Hepatocyte (in vitro differentiated cells): Measurements from ENCODE around the gene NRIP1. TPM values are rescaled to one million over a fixed set of nuclear protein-coding genes. Genes with fewer than 3 reads are reported as not detected.
A peak's percentile ranks its signal among the peaks of the same experiment; 100 is the strongest.

Source experiments
- DNase-seq: peaks from one replicate; pipeline ENCODE4 v3.0.0-alpha.2; 2016; ENCODE audit warnings: low spot score
- H2AFZ ChIP-seq: fragments of 200-600 bp; sonication (generic); 2 replicates; pipeline ENCODE4 v1.6.0; 2016; ENCODE audit warnings: antibody characterized with exemption, mild to moderate bottlenecking
- H3K27ac ChIP-seq: fragments of 200-600 bp; sonication (generic); 2 replicates; pipeline ENCODE4 v1.5.1; 2016; ENCODE audit warnings: mild to moderate bottlenecking
- H3K27me3 ChIP-seq: fragments of 200-600 bp; sonication (generic); 2 replicates; pipeline ENCODE4 v1.6.1; 2016
- H3K36me3 ChIP-seq: fragments of 200-600 bp; sonication (generic); replicated peaks from 2 replicates; pipeline ENCODE4 v1.5.1; 2016; ENCODE audit warnings: low read depth; ENCODE audit not compliant: insufficient read depth
- H3K4me1 ChIP-seq: fragments of 200-600 bp; sonication (generic); 2 replicates; pipeline ENCODE4 v1.5.1; 2016; ENCODE audit warnings: mild to moderate bottlenecking, moderate library complexity; ENCODE audit not compliant: insufficient read depth
- H3K4me2 ChIP-seq: fragments of 200-600 bp; sonication (generic); 2 replicates; pipeline ENCODE4 v1.6.0; 2016
- H3K4me3 ChIP-seq: fragments of 200-600 bp; sonication (generic); 2 replicates; pipeline ENCODE4 v1.5.1; 2016; ENCODE audit warnings: mild to moderate bottlenecking
- H3K79me2 ChIP-seq: fragments of 200-600 bp; sonication (generic); 2 replicates; pipeline ENCODE4 v1.6.0; 2017; ENCODE audit warnings: mild to moderate bottlenecking
- H3K9me2 ChIP-seq: fragments of 200-600 bp; sonication (generic); replicated peaks from 2 replicates; pipeline ENCODE4 v1.6.0; 2017; ENCODE audit warnings: mild to moderate bottlenecking; ENCODE audit not compliant: insufficient read depth
- H3K9me3 ChIP-seq: fragments of 200-600 bp; sonication (generic); 2 replicates; pipeline ENCODE4 v1.5.1; 2016; ENCODE audit warnings: low read depth, mild to moderate bottlenecking
- H4K20me1 ChIP-seq: fragments of 200-600 bp; sonication (generic); 2 replicates; pipeline ENCODE4 v1.6.0; 2016; ENCODE audit warnings: mild to moderate bottlenecking; ENCODE audit not compliant: insufficient read depth, poor library complexity, severe bottlenecking
- EZH2 ChIP-seq: fragments of 200-600 bp; sonication (generic); IDR thresholded peaks from 2 replicates; pipeline ENCODE4 v1.6.1; 2016; ENCODE audit warnings: antibody characterized with exemption, mild to moderate bottlenecking, borderline replicate concordance
- EZH2phosphoT487 ChIP-seq: fragments of 200-600 bp; sonication (generic); IDR thresholded peaks from one replicate; pipeline ENCODE4 v1.6.1; 2018; ENCODE audit warnings: antibody characterized with exemption, mild to moderate bottlenecking, low read depth, moderate library complexity; ENCODE audit not compliant: unreplicated experiment, severe bottlenecking
- WGBS: methylation state at CpG from one replicate; pipeline ENCODE4 v1.1.6; 2016; ENCODE audit warnings: low lambda C conversion rate; ENCODE audit errors: missing lambda C conversion rate; 5-methylcytosine and 5-hydroxymethylcytosine counted together
- polyA plus RNA-seq: library from polyadenylated mRNA; unstranded; fragments of >200 nt; fragmentation: Nextera tagmentation; extraction: Ambion mirVana; gene quantifications from 2 replicates; pipeline ENCODE4 v1.2.1, GENCODE V29; 2016
- total RNA-seq: library from RNA; depleted of rRNA; stranded (reverse); fragments of >200 nt; gene quantifications from 2 replicates; pipeline ENCODE4 v1.2.3, GENCODE V29; 2014
- TF ChIP-seq, protein P1 (sequence below): fragments of 200-600 bp; sonication (generic); IDR thresholded peaks from 2 replicates; pipeline ENCODE4 v1.5.1; 2016; ENCODE audit warnings: antibody characterized with exemption, mild to moderate bottlenecking; ENCODE audit not compliant: poor library complexity

NRIP1 gene
- total and polyA plus RNA-seq, 2 experiments from 2014 or later, result 11.5 to 62.4 TPM

DNA sequence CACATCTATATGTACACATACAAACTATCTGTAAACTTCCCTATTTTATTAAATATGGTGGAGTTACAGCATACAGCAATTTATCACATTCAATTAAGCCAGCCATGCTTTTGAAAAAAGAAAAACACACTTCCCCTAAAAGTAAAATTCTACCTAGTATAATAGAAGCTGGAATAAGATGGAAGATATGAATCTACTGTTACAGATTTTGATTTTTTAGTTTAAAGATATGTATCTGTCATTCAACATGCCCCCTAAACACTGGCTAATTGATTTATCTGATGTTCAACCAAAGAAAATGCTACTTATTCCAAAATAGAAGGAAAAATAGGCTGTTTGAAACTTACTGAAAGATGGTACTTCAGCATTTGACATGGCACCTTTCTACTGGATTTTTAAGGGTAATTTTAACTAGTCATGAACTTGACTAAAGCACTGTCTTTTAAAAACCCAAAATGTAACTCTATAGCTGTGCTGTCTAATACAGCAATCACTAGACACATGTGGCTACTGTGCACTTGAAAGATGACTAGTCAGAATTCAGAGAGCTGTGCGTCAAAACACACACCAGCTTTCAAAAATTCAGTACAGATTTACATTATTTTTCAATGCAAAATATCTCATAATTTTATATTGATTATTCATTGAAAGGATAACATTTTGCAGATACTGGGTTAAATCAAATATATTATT, 25.0 kb downstream of the NRIP1 start:
- Histone ChIP-seq H3K9me2 (no peaks in the 10 kb centered on the region), H3K4me3 (no peak overlapping the region), H3K27ac (no peak overlapping the region), H2AFZ (no peak overlapping the region), H3K27me3 (no peaks in the 10 kb centered on the region), H4K20me1 (peaks cover 29% of the 10 kb centered on the region), H3K9me3 (no peaks in the 10 kb centered on the region), H3K4me1 (peaks cover 5% of the 10 kb centered on the region), H3K4me2 (no peak overlapping the region), H3K36me3 (no peaks in the 10 kb centered on the region), H3K79me2 (peaks cover 95% of the 10 kb centered on the region)
- TF ChIP-seq EZH2phosphoT487, result no peak
- TF ChIP-seq EZH2, result no peak
- TF ChIP-seq, protein P1, sequence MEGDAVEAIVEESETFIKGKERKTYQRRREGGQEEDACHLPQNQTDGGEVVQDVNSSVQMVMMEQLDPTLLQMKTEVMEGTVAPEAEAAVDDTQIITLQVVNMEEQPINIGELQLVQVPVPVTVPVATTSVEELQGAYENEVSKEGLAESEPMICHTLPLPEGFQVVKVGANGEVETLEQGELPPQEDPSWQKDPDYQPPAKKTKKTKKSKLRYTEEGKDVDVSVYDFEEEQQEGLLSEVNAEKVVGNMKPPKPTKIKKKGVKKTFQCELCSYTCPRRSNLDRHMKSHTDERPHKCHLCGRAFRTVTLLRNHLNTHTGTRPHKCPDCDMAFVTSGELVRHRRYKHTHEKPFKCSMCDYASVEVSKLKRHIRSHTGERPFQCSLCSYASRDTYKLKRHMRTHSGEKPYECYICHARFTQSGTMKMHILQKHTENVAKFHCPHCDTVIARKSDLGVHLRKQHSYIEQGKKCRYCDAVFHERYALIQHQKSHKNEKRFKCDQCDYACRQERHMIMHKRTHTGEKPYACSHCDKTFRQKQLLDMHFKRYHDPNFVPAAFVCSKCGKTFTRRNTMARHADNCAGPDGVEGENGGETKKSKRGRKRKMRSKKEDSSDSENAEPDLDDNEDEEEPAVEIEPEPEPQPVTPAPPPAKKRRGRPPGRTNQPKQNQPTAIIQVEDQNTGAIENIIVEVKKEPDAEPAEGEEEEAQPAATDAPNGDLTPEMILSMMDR, result no peak
- DNase-seq, result no peak
- WGBS, result 96% methylated on average over 1 of the region's 1 CpG

DNA sequence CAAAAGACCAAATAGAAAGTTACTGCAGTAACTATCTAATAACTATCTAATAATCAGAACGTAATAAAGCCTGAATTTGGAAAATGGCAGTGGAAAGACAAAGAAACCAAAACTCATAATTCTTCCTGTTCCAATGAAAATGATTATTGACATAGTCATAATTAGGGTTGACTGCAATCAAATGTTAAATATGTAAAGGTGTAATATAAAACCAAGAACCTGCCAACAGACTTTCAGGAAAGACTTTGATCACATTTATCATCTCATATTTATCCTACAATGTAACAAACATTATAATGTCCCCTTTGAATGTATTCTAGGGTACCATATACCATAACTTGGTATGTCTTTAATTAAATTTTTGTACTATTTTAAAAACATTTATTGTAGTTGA, 26.9 kb downstream of the NRIP1 start:
- H2AFZ ChIP-seq, result no peak overlapping the region
- no peak for DNase-seq
- peaks cover 18% of the 10 kb centered on the region for H3K4me1 ChIP-seq
- peaks cover 33% of the 10 kb centered on the region for H4K20me1 ChIP-seq
- WGBS, result 83% methylated on average over 1 of the region's 1 CpG
- no peaks in the 10 kb centered on the region for H3K36me3 ChIP-seq
- no peaks in the 10 kb centered on the region for H3K9me2 ChIP-seq
- H3K4me3 ChIP-seq, result no peak overlapping the region
- H3K79me2 ChIP-seq, result peaks cover 95% of the 10 kb centered on the region
- TF ChIP-seq EZH2, result no peak
- TF ChIP-seq, protein P1, result no peak
- TF ChIP-seq EZH2phosphoT487, result no peak
- no peak overlapping the region for H3K27ac ChIP-seq
- no peaks in the 10 kb centered on the region for H3K27me3 ChIP-seq
- no peaks in the 10 kb centered on the region for H3K9me3 ChIP-seq
- no peak overlapping the region for H3K4me2 ChIP-seq

DNA sequence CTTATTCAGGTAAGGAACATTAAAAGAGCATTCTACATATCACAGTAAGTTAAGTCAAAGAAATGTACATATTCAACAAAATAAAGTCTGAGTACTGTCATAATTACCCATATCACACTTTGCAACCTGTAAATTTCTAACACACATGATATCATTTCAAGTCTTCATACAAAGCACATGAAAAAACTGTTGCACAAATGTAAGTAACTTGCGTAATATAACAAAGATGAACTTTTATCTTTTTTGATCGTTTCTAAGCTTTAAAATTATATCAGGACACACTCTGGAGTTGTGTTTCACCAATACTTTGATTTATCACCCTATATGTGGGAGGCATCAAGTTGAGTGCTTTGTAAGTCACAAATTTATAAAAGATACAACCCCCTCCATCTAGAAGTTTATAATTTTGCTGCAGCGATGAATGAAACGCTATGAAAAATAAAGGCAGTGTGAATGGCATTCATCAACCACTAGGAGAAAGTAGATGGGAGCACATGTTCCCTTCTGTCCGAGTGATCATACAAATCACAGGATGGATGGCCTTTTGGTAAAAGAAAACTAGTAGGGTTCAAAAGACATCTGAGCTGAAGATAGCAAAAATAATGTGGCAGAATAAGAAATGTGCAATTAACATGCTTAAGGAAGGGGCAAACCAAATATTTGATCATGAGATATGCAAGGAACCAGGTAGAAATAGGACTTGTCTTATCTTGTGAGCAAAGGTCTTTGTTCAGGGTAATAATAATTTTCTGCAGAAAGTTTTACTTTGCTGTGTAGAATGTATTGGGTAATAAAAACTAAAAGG, 27.5 kb downstream of the NRIP1 start:
- Histone ChIP-seq H3K4me2 (peak overlapping the region; percentile 13), H4K20me1 (peaks cover 31% of the 10 kb centered on the region), H2AFZ (no peak overlapping the region), H3K9me2 (no peaks in the 10 kb centered on the region), H3K27ac (no peak overlapping the region), H3K4me3 (no peak overlapping the region), H3K79me2 (peaks cover 95% of the 10 kb centered on the region), H3K4me1 (peaks cover 18% of the 10 kb centered on the region), H3K27me3 (no peaks in the 10 kb centered on the region), H3K36me3 (no peaks in the 10 kb centered on the region), H3K9me3 (no peaks in the 10 kb centered on the region)
- DNase-seq, result no peak
- TF ChIP-seq EZH2phosphoT487 (no peak), EZH2 (no peak)
- TF ChIP-seq, protein P1, result no peak
- WGBS, result 84% methylated on average over 5 of the region's 5 CpGs
